GM23338 (cell line): ENCODE data around the gene LAX1. TPM values are rescaled to one million over a fixed set of nuclear protein-coding genes. Genes with fewer than 3 reads are reported as not detected.

Experiments used
- ATAC-seq: fragments of 200-7000 bp; cut with Tn5 transposase; 3 replicates; pipeline ENCODE4 v1.9.1; 2020
- DNase-seq: peaks from one replicate; pipeline ENCODE4 v3.0.0-alpha.2; 2015; ENCODE audit warnings: low spot score
- H2AFZ ChIP-seq: fragments of 200-600 bp; sonication (generic); 2 replicates; pipeline ENCODE4 v1.8.0; 2016; ENCODE audit warnings: antibody characterized with exemption, mild to moderate bottlenecking, moderate library complexity
- H3F3A ChIP-seq: fragments of 200-600 bp; sonication (generic); replicated peaks from 2 replicates; pipeline ENCODE4 v1.8.0; 2017; ENCODE audit warnings: antibody characterized with exemption, mixed run types, low read depth
- H3K27ac ChIP-seq: fragments of 200-600 bp; sonication (generic); 2 replicates; pipeline ENCODE4 v1.6.1; 2016; ENCODE audit warnings: low read depth
- H3K27me3 ChIP-seq: fragments of 200-600 bp; sonication (generic); 2 replicates; pipeline ENCODE4 v1.8.0; 2016; ENCODE audit warnings: mild to moderate bottlenecking, mixed run types, moderate library complexity; ENCODE audit not compliant: insufficient read depth
- H3K36me3 ChIP-seq: fragments of 200-600 bp; sonication (generic); 2 replicates; pipeline ENCODE4 v1.8.0; 2016; ENCODE audit warnings: mild to moderate bottlenecking; ENCODE audit not compliant: insufficient read depth
- H3K4me1 ChIP-seq: fragments of 200-600 bp; sonication (generic); 2 replicates; pipeline ENCODE4 v1.8.0; 2016; ENCODE audit warnings: mild to moderate bottlenecking, moderate library complexity; ENCODE audit not compliant: insufficient read depth
- H3K4me2 ChIP-seq: fragments of 200-600 bp; sonication (generic); 2 replicates; pipeline ENCODE4 v1.7.1; 2017; ENCODE audit warnings: mixed run types
- H3K4me3 ChIP-seq: fragments of 200-600 bp; sonication (generic); 2 replicates; pipeline ENCODE4 v1.6.1; 2016; ENCODE audit warnings: mixed run types
- H3K79me2 ChIP-seq: fragments of 200-600 bp; sonication (generic); replicated peaks from 2 replicates; pipeline ENCODE4 v1.8.0; 2017; ENCODE audit warnings: mild to moderate bottlenecking; ENCODE audit not compliant: insufficient read depth
- H3K9me2 ChIP-seq: fragments of 200-600 bp; sonication (generic); 2 replicates; pipeline ENCODE4 v1.8.0; 2017; ENCODE audit not compliant: insufficient read depth
- H4K20me1 ChIP-seq: fragments of 200-600 bp; sonication (generic); replicated peaks from 2 replicates; pipeline ENCODE4 v1.8.0; 2017; ENCODE audit warnings: mild to moderate bottlenecking; ENCODE audit not compliant: insufficient read depth
- H3K27ac Mint-ChIP-seq: 2 replicates; pipeline ENCODE4 v1.8.0; 2020; ENCODE audit warnings: inconsistent platforms, mild to moderate bottlenecking, moderate library complexity, mixed read lengths
- H3K27me3 Mint-ChIP-seq: 3 replicates; pipeline ENCODE4 v1.8.0; 2022; ENCODE audit warnings: low read depth, mild to moderate bottlenecking, moderate library complexity, mixed read lengths, inconsistent platforms; ENCODE audit not compliant: insufficient read depth, poor library complexity
- H3K36me3 Mint-ChIP-seq: 3 replicates; pipeline ENCODE4 v1.8.0; 2021; ENCODE audit warnings: low read depth, mild to moderate bottlenecking, inconsistent platforms, moderate library complexity, mixed read lengths
- H3K4me1 Mint-ChIP-seq: 3 replicates; pipeline ENCODE4 v1.8.0; 2020; ENCODE audit warnings: mild to moderate bottlenecking, inconsistent platforms, mixed read lengths
- H3K4me3 Mint-ChIP-seq: 3 replicates; pipeline ENCODE4 v1.8.0; 2021; ENCODE audit warnings: moderate library complexity, mild to moderate bottlenecking, inconsistent platforms, mixed read lengths
- H3K9me3 Mint-ChIP-seq: 3 replicates; pipeline ENCODE4 v1.8.0; 2020; ENCODE audit warnings: moderate library complexity, mild to moderate bottlenecking, inconsistent platforms, mixed read lengths
- CREB1 ChIP-seq: fragments of 250-450 bp; sonication (Bioruptor Pico); IDR thresholded peaks from 2 replicates; pipeline ENCODE4 v1.5.0; 2020; ENCODE audit warnings: low read depth, mild to moderate bottlenecking, moderate library complexity
- EZH2 ChIP-seq: fragments of 200-600 bp; sonication (generic); IDR thresholded peaks from one replicate; pipeline ENCODE4 v1.8.0; 2017; ENCODE audit warnings: antibody characterized with exemption, mild to moderate bottlenecking, low read depth; ENCODE audit not compliant: unreplicated experiment
- EZH2phosphoT487 ChIP-seq: fragments of 200-600 bp; sonication (generic); IDR thresholded peaks from one replicate; pipeline ENCODE4 v1.8.1; 2018; ENCODE audit warnings: antibody characterized with exemption; ENCODE audit not compliant: unreplicated experiment
- JUNB ChIP-seq: IDR thresholded peaks from one replicate; pipeline ENCODE4 v1.6.1; 2016; ENCODE audit warnings: antibody characterized with exemption; ENCODE audit not compliant: unreplicated experiment
- NANOG ChIP-seq: IDR thresholded peaks from 2 replicates; pipeline ENCODE4 v1.6.1; 2016; ENCODE audit warnings: antibody characterized with exemption, borderline replicate concordance
- POLR2AphosphoS5 ChIP-seq: IDR thresholded peaks from 2 replicates; pipeline ENCODE4 v1.6.1; 2016; ENCODE audit warnings: antibody characterized with exemption, low read depth
- STAT1 ChIP-seq: IDR thresholded peaks from one replicate; pipeline ENCODE4 v1.6.1; 2016; ENCODE audit warnings: antibody characterized with exemption; ENCODE audit not compliant: unreplicated experiment
- ZNF114 ChIP-seq: fragments of 250-450 bp; sonication (Bioruptor Pico); IDR thresholded peaks from 2 replicates; pipeline ENCODE4 v1.5.0; 2020; ENCODE audit warnings: mild to moderate bottlenecking, moderate library complexity
- ZNF331 ChIP-seq: fragments of 250-450 bp; sonication (Bioruptor Pico); IDR thresholded peaks from 2 replicates; pipeline ENCODE4 v1.5.0; 2020; ENCODE audit warnings: low read depth, mild to moderate bottlenecking, moderate library complexity
- polyA plus RNA-seq: library from polyadenylated mRNA; unstranded; fragments of >200 nt; fragmentation: Nextera tagmentation; extraction: Ambion mirVana; gene quantifications from 2 replicates; pipeline ENCODE4 v1.2.1, GENCODE V29; 2016
- total RNA-seq: library from RNA; depleted of rRNA; stranded (reverse); fragments of >200 nt; shearing (Covaris generic); gene quantifications from 2 replicates; pipeline ENCODE4 v1.2.3, GENCODE V29; 2014
- TF ChIP-seq, protein P1 (sequence below): IDR thresholded peaks from one replicate; pipeline ENCODE4 v1.6.1; 2018; ENCODE audit warnings: antibody characterized with exemption; ENCODE audit not compliant: unreplicated experiment
- TF ChIP-seq, protein P2 (sequence below), 2 experiments: fragments of 200-600 bp in 1 of 2; sonication (generic) in 1 of 2; conservative IDR thresholded peaks; 2 replicates each; pipeline versions ENCODE4 v1.5.1 to v1.6.1; 2016 to 2017; ENCODE audit warnings: antibody characterized with exemption in 2 of 2, low read depth in 2 of 2, mild to moderate bottlenecking in 2 of 2, moderate library complexity in 1 of 2
- TF ChIP-seq, protein P3 (sequence below): IDR thresholded peaks from 2 replicates; pipeline ENCODE4 v1.6.1; 2016; ENCODE audit warnings: antibody characterized with exemption
- TF ChIP-seq, protein P4 (sequence below): fragments of 250-450 bp; sonication (Bioruptor Pico); IDR thresholded peaks from 2 replicates; pipeline ENCODE4 v1.5.0; 2020; ENCODE audit warnings: mild to moderate bottlenecking, moderate library complexity

Gene LAX1
- total and polyA plus RNA-seq, 2 experiments from 2014 or later, result not detected

DNA sequence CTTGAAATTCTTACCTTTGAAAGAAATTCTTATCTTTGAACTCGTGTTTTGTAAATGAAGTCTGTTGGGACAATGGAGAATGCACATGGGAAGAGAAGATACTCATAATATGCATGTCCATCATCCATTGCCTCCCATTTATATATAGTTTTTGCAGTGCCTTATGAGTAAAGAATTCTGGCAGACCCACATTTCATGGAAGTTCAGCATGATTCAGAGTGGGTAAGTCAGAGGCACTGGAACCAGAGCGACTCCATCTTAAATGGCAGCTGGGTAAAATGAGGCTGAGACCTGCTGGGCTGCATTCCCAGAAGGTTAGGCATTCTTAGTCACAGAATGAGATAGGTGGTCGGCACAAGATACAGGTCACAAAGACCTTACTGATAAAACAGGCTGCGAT lies 13.8 kb downstream of the LAX1 start:
- Histone ChIP-seq H3K4me3 (no peak overlapping the region), H3K27ac (no peak overlapping the region), H3K27me3 (no peaks in the 10 kb centered on the region), H3K79me2 (no peaks in the 10 kb centered on the region), H3K4me1 (peaks cover 2% of the 10 kb centered on the region; the same call in 1 of the 2 replicates), H3K4me2 (no peak overlapping the region), H3F3A (no peaks in the 10 kb centered on the region), H3K9me2 (no peaks in the 10 kb centered on the region), H4K20me1 (no peaks in the 10 kb centered on the region), H2AFZ (no peak overlapping the region), H3K36me3 (no peaks in the 10 kb centered on the region)
- TF ChIP-seq STAT1 (no peak), CREB1 (CRISPR knock-in tag) (no peak), POLR2AphosphoS5 (no peak), EZH2phosphoT487 (no peak), EZH2 (no peak), ZNF114 (CRISPR knock-in tag) (no peak), ZNF331 (CRISPR knock-in tag) (no peak), NANOG (no peak), JUNB (no peak)
- TF ChIP-seq, protein P1, sequence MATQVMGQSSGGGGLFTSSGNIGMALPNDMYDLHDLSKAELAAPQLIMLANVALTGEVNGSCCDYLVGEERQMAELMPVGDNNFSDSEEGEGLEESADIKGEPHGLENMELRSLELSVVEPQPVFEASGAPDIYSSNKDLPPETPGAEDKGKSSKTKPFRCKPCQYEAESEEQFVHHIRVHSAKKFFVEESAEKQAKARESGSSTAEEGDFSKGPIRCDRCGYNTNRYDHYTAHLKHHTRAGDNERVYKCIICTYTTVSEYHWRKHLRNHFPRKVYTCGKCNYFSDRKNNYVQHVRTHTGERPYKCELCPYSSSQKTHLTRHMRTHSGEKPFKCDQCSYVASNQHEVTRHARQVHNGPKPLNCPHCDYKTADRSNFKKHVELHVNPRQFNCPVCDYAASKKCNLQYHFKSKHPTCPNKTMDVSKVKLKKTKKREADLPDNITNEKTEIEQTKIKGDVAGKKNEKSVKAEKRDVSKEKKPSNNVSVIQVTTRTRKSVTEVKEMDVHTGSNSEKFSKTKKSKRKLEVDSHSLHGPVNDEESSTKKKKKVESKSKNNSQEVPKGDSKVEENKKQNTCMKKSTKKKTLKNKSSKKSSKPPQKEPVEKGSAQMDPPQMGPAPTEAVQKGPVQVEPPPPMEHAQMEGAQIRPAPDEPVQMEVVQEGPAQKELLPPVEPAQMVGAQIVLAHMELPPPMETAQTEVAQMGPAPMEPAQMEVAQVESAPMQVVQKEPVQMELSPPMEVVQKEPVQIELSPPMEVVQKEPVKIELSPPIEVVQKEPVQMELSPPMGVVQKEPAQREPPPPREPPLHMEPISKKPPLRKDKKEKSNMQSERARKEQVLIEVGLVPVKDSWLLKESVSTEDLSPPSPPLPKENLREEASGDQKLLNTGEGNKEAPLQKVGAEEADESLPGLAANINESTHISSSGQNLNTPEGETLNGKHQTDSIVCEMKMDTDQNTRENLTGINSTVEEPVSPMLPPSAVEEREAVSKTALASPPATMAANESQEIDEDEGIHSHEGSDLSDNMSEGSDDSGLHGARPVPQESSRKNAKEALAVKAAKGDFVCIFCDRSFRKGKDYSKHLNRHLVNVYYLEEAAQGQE, result no peak
- TF ChIP-seq, protein P2, sequence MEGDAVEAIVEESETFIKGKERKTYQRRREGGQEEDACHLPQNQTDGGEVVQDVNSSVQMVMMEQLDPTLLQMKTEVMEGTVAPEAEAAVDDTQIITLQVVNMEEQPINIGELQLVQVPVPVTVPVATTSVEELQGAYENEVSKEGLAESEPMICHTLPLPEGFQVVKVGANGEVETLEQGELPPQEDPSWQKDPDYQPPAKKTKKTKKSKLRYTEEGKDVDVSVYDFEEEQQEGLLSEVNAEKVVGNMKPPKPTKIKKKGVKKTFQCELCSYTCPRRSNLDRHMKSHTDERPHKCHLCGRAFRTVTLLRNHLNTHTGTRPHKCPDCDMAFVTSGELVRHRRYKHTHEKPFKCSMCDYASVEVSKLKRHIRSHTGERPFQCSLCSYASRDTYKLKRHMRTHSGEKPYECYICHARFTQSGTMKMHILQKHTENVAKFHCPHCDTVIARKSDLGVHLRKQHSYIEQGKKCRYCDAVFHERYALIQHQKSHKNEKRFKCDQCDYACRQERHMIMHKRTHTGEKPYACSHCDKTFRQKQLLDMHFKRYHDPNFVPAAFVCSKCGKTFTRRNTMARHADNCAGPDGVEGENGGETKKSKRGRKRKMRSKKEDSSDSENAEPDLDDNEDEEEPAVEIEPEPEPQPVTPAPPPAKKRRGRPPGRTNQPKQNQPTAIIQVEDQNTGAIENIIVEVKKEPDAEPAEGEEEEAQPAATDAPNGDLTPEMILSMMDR (conservative IDR thresholded peaks at IDR 0.05; ENCODE audit: low read depth in 2 of 2), result no peak
- TF ChIP-seq, protein P3, sequence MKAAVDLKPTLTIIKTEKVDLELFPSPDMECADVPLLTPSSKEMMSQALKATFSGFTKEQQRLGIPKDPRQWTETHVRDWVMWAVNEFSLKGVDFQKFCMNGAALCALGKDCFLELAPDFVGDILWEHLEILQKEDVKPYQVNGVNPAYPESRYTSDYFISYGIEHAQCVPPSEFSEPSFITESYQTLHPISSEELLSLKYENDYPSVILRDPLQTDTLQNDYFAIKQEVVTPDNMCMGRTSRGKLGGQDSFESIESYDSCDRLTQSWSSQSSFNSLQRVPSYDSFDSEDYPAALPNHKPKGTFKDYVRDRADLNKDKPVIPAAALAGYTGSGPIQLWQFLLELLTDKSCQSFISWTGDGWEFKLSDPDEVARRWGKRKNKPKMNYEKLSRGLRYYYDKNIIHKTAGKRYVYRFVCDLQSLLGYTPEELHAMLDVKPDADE, result no peak
- TF ChIP-seq, protein P4, sequence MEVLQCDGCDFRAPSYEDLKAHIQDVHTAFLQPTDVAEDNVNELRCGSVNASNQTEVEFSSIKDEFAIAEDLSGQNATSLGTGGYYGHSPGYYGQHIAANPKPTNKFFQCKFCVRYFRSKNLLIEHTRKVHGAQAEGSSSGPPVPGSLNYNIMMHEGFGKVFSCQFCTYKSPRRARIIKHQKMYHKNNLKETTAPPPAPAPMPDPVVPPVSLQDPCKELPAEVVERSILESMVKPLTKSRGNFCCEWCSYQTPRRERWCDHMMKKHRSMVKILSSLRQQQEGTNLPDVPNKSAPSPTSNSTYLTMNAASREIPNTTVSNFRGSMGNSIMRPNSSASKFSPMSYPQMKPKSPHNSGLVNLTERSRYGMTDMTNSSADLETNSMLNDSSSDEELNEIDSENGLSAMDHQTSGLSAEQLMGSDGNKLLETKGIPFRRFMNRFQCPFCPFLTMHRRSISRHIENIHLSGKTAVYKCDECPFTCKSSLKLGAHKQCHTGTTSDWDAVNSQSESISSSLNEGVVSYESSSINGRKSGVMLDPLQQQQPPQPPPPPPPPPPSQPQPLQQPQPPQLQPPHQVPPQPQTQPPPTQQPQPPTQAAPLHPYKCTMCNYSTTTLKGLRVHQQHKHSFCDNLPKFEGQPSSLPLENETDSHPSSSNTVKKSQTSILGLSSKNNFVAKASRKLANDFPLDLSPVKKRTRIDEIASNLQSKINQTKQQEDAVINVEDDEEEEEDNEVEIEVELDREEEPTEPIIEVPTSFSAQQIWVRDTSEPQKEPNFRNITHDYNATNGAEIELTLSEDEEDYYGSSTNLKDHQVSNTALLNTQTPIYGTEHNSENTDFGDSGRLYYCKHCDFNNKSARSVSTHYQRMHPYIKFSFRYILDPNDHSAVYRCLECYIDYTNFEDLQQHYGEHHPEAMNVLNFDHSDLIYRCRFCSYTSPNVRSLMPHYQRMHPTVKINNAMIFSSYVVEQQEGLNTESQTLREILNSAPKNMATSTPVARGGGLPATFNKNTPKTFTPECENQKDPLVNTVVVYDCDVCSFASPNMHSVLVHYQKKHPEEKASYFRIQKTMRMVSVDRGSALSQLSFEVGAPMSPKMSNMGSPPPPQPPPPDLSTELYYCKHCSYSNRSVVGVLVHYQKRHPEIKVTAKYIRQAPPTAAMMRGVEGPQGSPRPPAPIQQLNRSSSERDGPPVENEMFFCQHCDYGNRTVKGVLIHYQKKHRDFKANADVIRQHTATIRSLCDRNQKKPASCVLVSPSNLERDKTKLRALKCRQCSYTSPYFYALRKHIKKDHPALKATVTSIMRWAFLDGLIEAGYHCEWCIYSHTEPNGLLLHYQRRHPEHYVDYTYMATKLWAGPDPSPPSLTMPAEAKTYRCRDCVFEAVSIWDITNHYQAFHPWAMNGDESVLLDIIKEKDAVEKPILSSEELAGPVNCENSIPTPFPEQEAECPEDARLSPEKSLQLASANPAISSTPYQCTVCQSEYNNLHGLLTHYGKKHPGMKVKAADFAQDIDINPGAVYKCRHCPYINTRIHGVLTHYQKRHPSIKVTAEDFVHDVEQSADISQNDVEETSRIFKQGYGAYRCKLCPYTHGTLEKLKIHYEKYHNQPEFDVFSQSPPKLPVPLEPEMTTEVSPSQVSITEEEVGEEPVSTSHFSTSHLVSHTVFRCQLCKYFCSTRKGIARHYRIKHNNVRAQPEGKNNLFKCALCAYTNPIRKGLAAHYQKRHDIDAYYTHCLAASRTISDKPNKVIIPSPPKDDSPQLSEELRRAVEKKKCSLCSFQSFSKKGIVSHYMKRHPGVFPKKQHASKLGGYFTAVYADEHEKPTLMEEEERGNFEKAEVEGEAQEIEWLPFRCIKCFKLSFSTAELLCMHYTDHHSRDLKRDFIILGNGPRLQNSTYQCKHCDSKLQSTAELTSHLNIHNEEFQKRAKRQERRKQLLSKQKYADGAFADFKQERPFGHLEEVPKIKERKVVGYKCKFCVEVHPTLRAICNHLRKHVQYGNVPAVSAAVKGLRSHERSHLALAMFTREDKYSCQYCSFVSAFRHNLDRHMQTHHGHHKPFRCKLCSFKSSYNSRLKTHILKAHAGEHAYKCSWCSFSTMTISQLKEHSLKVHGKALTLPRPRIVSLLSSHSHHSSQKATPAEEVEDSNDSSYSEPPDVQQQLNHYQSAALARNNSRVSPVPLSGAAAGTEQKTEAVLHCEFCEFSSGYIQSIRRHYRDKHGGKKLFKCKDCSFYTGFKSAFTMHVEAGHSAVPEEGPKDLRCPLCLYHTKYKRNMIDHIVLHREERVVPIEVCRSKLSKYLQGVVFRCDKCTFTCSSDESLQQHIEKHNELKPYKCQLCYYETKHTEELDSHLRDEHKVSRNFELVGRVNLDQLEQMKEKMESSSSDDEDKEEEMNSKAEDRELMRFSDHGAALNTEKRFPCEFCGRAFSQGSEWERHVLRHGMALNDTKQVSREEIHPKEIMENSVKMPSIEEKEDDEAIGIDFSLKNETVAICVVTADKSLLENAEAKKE (CRISPR knock-in tag), result no peak
- Mint-ChIP-seq H3K27me3 (peaks cover 6% of the 10 kb centered on the region), H3K4me1 (peaks cover 5% of the 10 kb centered on the region; the same call in 2 of the 3 replicates), H3K27ac (no peak overlapping the region), H3K36me3 (no peaks in the 10 kb centered on the region), H3K4me3 (no peak overlapping the region), H3K9me3 (no peaks in the 10 kb centered on the region)
- no peak for DNase-seq
- ATAC-seq, result no peak
